ENCODE data around the gene NAT10. TPM values are rescaled to one million over a fixed set of nuclear protein-coding genes. Genes with fewer than 3 reads are reported as not detected.

NAT10 gene
- polyA plus RNA-seq, 1 experiment, result 35.0 TPM

GRCh38 chr11:34105957-34106504 is 602 bp downstream of the NAT10 start:
- POLR2A ChIA-PET, result interaction anchor here (0.6 to 1.0 kb wide), 4 partner anchors 11 to 651 kb away, joined by 3 to 6 read pairs (median 3); partner anchors contain the start of gene CAPRIN1
- TF ChIP-seq CTCF (IDR thresholded peaks at IDR 0.05; ENCODE audit: insufficient read depth, low read depth, low read length), result no peak
- H3K27me3 ChIP-seq (ENCODE audit: control insufficient read depth, insufficient read depth, low read length), result no peaks in the 10 kb centered on the region
- no peak for DNase-seq (ENCODE audit: low read depth)
- CTCF ChIA-PET, result interaction anchor here (1.1 to 1.3 kb wide), 2 partner anchors 17 to 32 kb away, joined by 3 to 4 read pairs; no protein-coding TSS in a partner anchor
- peak overlapping the region; percentile 79 for H3K4me3 ChIP-seq (ENCODE audit: low read depth, low read length)
- H3K36me3 ChIP-seq (ENCODE audit: control insufficient read depth, insufficient read depth, low read length), result peaks cover 11% of the 10 kb centered on the region

GRCh38 chr11:34111722-34112270 is 6.4 kb downstream of the NAT10 start:
- Histone ChIP-seq H3K4me3 (ENCODE audit: low read depth, low read length) (no peak overlapping the region), H3K27me3 (ENCODE audit: control insufficient read depth, insufficient read depth, low read length) (no peaks in the 10 kb centered on the region), H3K36me3 (ENCODE audit: control insufficient read depth, insufficient read depth, low read length) (peaks cover 36% of the 10 kb centered on the region)
- ChIA-PET CTCF (no interaction called here), POLR2A (no interaction called here)
- DNase-seq (ENCODE audit: low read depth), result no peak
- TF ChIP-seq CTCF (IDR thresholded peaks at IDR 0.05; ENCODE audit: insufficient read depth, low read depth, low read length), result no peak

GRCh38 chr11:34114014-34114413 is 8.6 kb downstream of the NAT10 start:
- POLR2A ChIA-PET, result no interaction called here
- no peak for TF ChIP-seq CTCF (IDR thresholded peaks at IDR 0.05; ENCODE audit: insufficient read depth, low read depth, low read length)

GRCh38 chr11:34114471-34114870 is 9.0 kb downstream of the NAT10 start:
- CTCF ChIA-PET, result interaction anchor here (0.7 to 2.6 kb wide), 3 partner anchors 9 to 256 kb away, joined by 3 to 8 read pairs (median 3); no protein-coding TSS in a partner anchor

More at GRCh38 chr11:34114014-34114413, 8.6 kb downstream of the NAT10 start:
- no peaks in the 10 kb centered on the region for H3K27me3 ChIP-seq (ENCODE audit: control insufficient read depth, insufficient read depth, low read length)
- H3K4me3 ChIP-seq (ENCODE audit: low read depth, low read length), result no peak overlapping the region
- DNase-seq (ENCODE audit: low read depth), result no peak
- H3K36me3 ChIP-seq (ENCODE audit: control insufficient read depth, insufficient read depth, low read length), result peaks cover 41% of the 10 kb centered on the region
- CTCF ChIA-PET, result interaction anchor here (0.6 to 2.6 kb wide), 3 partner anchors 9 to 805 kb away, joined by 3 to 8 read pairs (median 3); no protein-coding TSS in a partner anchor

More at GRCh38 chr11:34114471-34114870, 9.0 kb downstream of the NAT10 start:
- peaks cover 44% of the 10 kb centered on the region for H3K36me3 ChIP-seq (ENCODE audit: control insufficient read depth, insufficient read depth, low read length)
- TF ChIP-seq CTCF (IDR thresholded peaks at IDR 0.05; ENCODE audit: insufficient read depth, low read depth, low read length), result no peak
- no peak overlapping the region for H3K4me3 ChIP-seq (ENCODE audit: low read depth, low read length)
- POLR2A ChIA-PET, result no interaction called here
- no peaks in the 10 kb centered on the region for H3K27me3 ChIP-seq (ENCODE audit: control insufficient read depth, insufficient read depth, low read length)
- DNase-seq (ENCODE audit: low read depth), result no peak

All from BJ (cell line).